DMS 273 treated with DMSO at 0.1 percent for 48 hours (cell line): ENCODE measurements around the gene SDR39U1.

Experiments used
- DNase-seq: peaks from one replicate; lab custom pipeline; 2025; lab: John Stamatoyannopoulos, UW

Gene SDR39U1

GRCh38 chr14:24441904-24442239 lies 704 bp downstream of the SDR39U1 start:
- peak; percentile 44 for DNase-seq

DNA sequence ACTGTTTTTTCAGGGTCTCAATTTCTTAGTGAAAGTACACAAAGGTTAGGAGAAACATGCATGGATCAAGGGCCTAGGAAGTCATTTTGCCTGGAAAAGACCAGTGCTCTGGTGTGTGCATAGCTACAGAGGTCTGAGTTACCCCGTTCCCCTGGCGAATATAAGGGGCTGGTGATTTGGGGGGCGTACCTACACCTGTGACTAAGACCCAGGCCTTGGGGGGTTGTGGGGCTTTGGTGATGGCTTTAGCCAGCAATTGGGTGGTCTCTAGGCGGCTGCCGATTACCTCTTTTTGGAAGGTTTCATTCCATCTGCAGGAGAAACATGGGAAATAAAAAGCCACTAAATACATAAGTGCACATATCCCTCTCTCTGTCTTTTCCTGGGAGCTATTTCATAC lies 1.1 kb downstream of the SDR39U1 start:
- no peak for DNase-seq

DNA sequence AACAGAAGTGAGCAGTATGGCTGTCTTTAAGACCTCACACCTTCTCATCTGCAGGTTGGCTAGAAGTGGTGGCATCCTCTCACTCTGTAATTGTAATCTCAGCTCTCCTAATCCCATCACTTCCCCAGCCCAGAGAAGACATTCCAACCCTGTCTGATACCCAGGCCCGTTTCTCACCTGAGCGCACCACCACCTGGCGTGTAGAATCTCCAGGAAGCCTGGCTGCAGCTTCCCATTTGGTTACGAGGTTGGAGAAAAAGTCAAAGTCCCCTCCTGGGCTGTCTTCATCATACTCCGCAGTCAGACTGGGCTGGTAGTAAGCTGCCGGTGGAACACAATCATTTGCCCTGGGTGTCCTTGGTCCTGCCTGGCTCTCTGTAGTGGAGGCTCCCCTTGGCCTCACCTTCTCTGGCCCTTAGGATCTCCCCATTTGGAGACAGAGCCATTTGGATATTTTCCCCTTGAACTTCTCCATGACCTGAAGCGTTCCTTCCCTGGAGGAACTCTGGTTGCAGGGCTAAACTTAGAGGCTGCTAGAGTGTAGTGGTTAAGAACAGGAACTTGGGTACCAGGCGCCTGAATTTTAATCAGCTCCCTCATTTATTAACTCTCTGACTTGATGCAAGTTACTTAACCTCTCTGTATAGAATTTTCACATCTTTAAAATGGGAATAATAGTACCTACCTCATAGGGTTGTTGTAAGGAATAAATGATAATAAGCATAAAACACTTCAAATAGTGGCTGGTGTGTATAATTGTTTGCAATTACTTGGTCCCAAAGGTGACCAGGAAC lies 1.8 kb downstream of the SDR39U1 start:
- no peak for DNase-seq

DNA sequence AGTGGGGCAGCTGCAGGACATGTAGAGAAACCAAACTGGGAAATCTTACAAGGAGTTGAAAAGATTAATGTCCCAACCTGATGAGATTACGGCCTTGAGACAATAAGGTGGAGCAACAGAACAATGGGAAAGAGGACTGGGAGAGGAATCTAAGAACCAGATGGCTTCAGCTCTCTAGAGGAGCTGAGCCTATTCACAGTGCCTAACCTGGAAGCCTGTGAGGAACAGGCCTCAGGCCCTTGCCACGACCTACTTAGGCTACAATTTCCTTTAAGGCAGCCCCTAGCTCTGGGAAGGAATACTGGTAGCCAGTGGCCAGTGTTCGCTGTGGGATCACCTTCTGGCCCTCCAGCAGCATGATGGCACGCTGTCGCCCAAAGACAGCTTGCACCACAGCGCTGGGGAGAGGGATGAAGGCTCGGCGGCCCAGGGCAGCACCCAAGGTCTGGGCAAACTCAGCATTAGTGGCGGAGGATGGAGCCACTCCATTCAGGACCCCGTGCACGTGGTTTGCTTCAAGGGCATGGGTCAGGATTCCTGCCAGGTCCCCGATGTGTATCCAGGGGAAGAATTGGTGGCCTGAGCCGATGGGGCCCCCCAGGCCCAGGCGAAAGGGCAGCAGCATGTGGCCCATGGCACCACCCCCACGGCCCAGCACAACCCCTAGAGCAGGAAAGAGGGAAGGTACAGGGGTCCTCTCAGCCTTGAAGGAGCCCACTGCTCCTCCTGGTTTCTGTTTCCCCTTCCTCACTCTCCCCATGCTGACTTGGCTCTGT lies 2.6 kb downstream of the SDR39U1 start:
- DNase-seq: no peak

- DNase-seq: no peak
Observed at GRCh38 chr14:24439257-24439656, 3.3 kb downstream of the SDR39U1 start.

DNA sequence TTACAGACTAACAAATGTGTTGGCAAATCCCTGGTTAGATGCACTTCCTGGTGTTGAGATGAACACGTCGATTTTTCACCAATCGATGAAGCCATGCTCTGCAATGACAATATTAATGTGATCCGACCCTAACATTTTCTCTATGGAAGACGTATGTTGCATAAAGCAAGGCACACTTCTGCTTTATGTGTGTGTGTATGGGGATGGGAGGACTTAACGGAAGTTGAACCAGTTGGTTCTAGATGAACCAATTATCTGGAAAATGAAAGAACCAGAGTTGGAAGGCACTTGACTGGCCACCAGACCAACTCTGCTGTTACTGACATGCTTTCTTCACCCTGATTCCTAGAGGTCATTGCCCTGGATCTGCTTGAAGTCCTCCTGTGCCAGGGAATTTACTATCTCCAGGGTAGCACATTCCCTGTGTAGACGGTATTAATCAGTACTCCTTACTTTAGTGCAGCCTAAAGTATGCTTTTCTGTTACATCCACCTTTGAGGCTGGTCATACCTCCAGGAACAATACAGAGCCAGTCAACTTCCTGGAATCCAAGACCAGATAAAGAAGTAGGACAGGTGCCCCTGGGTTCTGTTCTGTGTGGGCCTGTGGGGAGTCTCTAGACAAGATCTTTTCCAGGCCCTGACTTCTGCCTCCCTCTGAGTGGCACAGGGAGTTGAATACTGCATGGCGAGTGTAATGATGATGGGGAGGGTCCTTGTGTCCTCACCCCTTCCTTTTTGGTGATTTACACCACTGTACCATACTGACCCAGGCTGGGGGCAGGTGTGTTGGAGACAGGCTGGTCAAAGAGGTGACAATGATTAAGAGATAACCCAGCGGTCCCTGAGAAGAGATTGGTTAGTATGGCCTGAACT lies 4.1 kb downstream of the SDR39U1 start:
- DNase-seq: no peak

- no peak for DNase-seq
Observed at GRCh38 chr14:24437736-24438067, 4.9 kb downstream of the SDR39U1 start.

GRCh38 chr14:24437020-24437735 lies 5.4 kb downstream of the SDR39U1 start:
- DNase-seq: no peak

DNA sequence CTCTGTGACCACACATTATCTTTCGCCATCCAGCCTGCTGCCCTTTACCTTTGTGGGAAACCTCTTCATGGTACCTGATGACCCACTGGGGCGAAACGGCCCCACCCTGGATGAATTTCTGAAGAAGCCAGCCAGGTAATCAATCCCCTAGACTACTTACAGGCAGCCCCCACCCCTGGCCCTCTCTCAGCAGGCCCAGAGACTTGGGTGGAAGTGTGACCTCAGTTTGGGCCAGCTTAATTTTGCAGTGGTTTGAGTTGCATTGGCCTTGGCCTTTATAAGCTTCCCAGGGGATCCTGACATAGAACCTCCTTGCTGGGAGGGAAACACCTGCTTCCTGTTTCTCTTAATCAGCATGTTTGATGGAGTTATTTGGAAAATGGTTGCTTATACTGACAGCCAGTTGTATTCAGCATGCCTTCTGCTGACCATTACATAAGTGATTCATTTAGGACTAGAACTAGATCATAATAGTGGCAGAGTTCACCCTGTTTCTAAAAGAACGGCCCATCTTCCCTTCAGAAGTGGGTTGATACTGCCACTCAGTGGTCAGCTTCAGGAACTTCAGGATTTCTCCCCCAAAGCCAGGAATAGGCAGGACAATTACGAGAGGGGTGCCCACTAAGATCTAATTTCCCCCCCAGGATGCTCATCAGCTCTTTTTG lies 6.1 kb downstream of the SDR39U1 start:
- DNase-seq: peak; percentile 22

DNA sequence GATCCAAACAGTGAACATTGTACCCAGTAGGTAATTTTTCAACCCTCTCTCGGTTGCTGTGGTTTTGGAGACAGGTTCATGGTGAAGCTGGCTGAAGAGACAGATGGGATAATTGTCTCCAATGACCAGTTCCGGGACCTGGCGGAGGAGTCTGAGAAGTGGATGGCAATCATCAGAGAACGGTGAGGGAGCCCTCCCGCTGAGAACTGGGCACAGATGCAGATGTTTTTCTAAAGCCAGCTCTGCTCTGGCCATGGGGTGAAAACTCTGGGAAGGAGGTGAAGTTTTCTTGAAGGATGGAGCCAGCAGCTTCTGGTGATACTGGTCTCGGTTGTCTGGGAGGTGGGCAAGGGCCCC lies 6.6 kb downstream of the SDR39U1 start:
- DNase-seq: no peak

- DNase-seq: no peak
Observed at GRCh38 chr14:24435192-24435810, 7.3 kb downstream of the SDR39U1 start.

DNA sequence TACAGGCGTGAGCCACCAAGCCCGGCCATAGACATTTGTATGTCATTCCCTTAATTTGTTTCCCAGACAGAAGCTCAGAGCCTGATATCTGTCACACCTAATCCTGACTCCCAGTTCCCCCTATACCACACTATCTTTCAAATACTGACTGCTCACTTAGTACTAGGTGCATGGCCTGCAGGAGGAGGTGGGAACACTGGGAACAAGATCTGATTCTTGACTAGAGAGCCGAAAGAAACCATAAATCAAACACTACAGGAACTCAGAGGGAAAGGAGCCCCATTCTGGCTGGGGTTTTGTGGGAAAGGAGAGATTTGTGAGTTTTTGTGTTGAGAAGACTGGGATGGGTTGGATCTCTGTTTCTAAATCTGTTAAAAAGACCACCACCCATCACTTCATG lies 7.9 kb downstream of the SDR39U1 start:
- no peak for DNase-seq

DNA sequence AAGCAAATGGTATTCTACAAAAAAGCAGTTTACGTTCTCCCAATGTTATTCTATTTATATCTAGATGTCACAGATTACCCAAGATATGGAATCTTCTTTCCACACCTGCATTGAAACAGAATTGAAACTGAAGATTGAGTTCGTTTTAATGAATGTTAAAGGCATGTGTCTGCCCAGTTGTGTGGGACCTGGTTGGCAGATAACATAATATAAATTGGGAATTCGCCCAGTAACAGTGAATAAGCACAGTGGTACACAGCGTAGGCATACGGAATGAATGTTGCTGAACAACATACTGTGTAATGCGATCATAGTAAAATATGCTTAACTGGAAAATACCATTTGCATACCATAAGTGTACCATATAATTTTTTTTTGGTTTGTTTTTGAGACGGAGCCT lies 8.5 kb downstream of the SDR39U1 start:
- DNase-seq: no peak

GRCh38 chr14:24432259-24433131 lies 10.1 kb downstream of the SDR39U1 start:
- DNase-seq: no peak

GRCh38 chr14:24431569-24432258 lies 10.9 kb downstream of the SDR39U1 start:
- peak; percentile 77 for DNase-seq

- DNase-seq: no peak
Observed at GRCh38 chr14:24430682-24431568, 11.7 kb downstream of the SDR39U1 start.

DNA sequence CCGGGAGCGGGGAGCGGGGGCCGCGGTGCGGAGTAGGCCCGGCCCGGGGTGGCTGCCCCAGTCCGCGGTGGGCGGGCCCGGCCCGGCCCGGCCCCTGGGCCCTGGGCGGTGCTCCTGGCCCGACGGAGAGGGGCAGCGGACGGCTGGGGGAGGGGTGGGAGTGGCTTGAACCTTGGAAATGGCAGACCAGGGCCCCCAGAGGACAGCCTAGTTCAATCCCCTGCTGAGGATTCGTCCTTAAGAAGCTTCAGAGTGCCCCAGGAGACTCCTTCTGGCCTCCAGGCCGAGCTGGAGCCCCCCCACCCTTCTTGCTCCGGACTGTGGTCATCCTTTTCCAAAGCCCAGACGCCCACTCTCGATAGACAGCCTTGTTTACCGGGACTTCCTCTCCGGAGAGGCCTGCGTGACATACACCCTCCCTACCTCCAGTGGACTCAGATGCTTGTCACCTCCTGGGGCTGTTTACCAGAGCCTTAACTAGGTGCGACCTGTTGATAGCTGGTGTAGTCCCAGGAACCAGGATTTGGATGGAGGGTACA lies 12.4 kb downstream of the SDR39U1 start:
- no peak for DNase-seq
